Body of pancreas (tissue), 4 donors: ENCODE data around the gene C4BPB.

Experiments used
- POLR2A ChIP-seq, 3 donors: fragments of 450-650 bp; IDR thresholded peaks; one replicate each; pipeline ENCODE4 v1.6.1; 2016; ENCODE audit warnings: antibody characterized with exemption in 3 of 3, mild to moderate bottlenecking in 2 of 3
- TF ChIP-seq, protein P1 (sequence below), 7 experiments: fragments of 450-650 bp in 4 of 7; fragments of 200-600 bp in 3 of 7; sonication (generic) in 3 of 7; IDR thresholded peaks; one replicate each; pipeline ENCODE4 v1.5.1; 2016 to 2019; ENCODE audit warnings: antibody characterized with exemption in 7 of 7

DNA sequence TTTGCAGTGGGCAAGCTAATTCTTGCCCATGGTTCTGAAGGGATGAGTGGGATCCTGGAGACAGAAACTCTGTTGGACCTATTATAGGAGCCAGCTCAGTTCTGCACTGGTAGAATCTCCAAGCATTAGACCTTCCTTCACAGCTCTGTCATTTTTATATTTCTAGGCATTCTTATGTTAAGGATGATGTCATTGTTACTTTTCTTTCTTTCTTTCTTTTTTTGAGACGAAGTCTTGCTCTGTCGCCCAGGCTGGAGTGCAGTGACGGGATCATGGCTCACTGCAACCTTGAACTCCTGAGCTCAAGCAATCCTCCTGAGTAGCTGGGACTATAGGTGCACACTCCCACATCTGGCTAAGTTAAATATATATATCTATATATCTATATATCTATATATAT, 28.1 kb upstream of the C4BPB start:
- TF ChIP-seq, protein P1, sequence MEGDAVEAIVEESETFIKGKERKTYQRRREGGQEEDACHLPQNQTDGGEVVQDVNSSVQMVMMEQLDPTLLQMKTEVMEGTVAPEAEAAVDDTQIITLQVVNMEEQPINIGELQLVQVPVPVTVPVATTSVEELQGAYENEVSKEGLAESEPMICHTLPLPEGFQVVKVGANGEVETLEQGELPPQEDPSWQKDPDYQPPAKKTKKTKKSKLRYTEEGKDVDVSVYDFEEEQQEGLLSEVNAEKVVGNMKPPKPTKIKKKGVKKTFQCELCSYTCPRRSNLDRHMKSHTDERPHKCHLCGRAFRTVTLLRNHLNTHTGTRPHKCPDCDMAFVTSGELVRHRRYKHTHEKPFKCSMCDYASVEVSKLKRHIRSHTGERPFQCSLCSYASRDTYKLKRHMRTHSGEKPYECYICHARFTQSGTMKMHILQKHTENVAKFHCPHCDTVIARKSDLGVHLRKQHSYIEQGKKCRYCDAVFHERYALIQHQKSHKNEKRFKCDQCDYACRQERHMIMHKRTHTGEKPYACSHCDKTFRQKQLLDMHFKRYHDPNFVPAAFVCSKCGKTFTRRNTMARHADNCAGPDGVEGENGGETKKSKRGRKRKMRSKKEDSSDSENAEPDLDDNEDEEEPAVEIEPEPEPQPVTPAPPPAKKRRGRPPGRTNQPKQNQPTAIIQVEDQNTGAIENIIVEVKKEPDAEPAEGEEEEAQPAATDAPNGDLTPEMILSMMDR (IDR thresholded peaks at IDR 0.05), result no peak
- TF ChIP-seq POLR2A (IDR thresholded peaks at IDR 0.05), result no peak
